ENCODE data around the gene POT1.

Gene POT1

DNA sequence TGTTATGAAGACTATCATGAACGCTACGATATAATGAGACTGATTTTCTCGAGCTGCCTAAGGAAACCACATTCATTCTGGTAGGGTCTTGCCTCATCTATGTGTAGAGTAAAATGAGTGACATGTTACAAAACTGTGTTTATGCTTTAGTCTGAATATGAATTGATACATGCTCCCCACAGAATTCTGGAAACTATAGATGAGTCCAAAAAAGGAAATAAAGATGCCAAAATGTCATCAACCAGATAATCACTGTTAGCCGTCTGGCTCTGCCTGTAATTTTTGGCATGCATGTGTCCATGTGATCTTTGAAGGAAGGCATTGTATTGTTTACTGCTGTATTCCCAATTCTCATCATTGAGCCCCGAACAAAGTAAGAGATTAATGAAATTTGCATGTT is 121.4 kb downstream of the POT1 start:
- DNase-seq (ENCODE audit: low read depth in 2 of 2) = no peak

DNA sequence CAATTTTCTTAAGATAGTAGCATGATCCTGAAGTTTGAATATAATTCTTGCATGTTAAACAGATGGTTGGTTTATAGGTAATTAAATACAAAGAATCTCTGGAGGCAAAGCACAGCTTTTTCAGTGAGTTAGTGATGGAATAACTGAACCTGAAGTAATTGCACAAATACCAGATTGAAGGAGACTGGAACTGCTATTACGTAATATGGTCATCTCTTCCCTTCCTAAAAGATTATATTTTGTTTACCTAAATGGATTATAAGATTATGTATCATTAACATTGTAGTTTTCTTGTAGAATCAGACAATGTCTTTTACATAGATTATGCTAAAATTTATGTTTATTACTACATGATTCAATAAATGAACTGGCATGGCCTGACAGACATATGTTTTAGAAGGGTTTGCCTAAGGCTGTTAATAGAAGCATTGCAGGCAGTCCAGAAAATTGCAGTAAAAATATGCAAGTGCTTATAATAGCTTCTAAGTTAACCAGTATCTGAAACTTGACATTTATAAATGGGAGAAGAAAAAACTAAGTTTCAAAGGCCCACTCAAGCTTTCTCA is 128.2 kb downstream of the POT1 start:
- no peak for DNase-seq (ENCODE audit: low read depth in 2 of 2)

DNA sequence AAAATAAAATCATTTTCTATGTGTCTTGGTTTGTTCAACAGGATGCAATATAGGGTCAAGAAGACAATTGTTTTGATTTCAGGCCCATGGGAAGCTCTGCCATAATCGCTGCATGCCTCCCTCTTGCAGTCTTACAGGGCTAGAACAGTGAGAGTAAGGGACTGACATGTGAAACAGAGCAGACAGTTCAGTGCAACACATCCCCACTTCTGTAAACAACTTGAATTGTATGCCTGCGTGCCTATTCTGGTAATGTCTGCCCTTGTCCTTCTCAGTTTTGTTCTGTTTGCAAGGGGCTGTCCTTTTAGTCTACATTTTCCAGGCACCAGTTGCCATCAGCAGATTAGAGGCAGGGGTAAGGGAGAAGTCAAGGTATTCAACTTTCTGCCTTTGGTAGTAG is 129.2 kb downstream of the POT1 start:
- no peak for DNase-seq (ENCODE audit: low read depth in 2 of 2)

DNA sequence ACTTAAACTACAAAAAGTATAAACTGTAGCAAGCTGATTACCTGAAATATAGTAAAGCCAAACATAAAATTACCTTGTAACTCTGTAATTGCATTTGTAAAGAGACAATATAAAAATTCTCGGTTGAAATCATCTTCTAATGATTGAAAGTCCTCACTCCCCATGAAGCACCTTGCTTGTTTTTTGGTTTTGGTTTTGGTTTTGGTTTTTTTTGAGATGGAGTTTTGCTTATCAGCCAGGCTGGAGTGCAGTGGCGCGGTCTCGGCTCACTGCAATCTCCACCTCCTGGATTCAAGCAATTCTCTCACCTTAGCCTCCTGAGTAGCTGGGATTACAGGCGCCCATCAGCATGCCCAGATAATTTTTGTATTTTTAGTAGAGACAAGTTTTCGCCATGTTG is 130.2 kb downstream of the POT1 start:
- no peak for DNase-seq (ENCODE audit: low read depth in 2 of 2)

DNA sequence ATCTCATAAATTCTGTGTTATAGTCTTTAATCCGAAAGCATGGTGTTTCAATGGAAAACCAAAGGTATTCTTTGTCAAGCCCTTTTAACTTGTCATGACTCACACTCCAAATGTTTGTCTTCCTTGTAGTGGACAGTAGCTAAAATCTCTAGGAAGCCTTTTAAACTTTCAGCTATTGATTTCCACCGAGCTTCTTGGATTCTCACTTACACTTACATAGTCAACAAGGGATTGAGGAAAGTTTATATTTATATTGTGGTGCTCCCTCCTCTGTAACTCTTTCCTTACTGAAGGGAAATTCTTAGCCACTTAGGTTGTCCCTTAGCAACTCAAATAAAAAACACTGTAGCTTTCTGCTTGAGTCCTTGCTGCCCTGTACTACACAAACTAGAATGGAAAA is 132.9 kb downstream of the POT1 start:
- no peak for DNase-seq (ENCODE audit: low read depth in 2 of 2)

DNA sequence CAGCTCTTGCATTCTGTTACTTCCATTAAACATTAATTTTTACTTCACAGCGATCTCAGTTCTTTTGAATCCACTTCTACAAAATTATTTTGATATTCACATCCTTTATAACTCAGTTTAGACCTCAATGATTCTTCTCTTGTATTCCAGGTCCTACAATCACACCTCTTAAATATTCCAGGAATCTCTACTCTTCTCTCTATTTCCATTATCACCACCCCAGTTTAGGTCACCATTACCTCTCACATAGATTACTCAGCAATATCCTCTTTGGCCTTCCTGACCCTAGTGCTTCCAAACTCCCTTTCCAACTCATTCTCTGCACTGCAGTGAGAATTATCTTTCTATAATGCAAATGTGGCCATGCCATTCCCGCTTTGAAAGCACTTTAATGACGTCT is 136.9 kb downstream of the POT1 start:
- no peak for DNase-seq (ENCODE audit: low read depth in 2 of 2)

DNA sequence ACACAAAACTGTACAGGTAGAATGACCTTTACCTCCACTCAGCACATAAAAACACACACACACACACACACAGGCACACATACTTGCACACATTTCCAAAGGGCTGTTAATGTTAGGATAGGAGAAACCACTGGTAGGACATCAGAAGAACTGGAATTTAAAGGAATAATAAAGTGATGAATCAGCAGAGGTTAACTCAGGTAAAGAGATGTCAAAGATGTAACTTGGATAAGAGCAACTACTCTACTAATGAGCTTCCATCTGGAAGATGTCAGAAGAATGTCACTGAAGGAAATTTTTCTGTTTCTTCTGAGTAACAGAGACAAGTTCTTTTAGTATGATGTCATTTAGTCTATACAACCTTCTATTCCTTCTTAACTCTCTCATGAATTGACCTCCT is 137.6 kb downstream of the POT1 start:
- DNase-seq (ENCODE audit: low read depth in 2 of 2) = no peak

DNA sequence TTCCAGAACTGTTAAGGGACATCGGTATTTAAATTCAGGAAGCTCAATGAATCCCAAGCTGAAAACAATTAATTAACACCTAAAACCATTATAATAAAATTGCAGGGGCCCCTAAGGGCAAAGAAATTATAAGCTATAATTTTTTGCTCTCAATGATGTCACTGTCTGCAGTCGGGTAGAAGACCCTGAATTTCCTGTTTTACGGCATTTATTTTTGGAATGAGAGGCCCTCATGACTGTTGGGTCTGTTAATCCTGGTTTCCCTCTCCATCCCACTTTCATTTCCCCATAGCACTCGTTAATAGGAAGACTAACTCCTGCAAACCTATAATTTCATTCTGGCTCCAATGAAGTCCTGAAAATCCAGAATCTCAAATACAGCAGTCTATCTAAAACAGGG is 138.2 kb downstream of the POT1 start:
- no peak for DNase-seq (ENCODE audit: low read depth in 2 of 2)

DNA sequence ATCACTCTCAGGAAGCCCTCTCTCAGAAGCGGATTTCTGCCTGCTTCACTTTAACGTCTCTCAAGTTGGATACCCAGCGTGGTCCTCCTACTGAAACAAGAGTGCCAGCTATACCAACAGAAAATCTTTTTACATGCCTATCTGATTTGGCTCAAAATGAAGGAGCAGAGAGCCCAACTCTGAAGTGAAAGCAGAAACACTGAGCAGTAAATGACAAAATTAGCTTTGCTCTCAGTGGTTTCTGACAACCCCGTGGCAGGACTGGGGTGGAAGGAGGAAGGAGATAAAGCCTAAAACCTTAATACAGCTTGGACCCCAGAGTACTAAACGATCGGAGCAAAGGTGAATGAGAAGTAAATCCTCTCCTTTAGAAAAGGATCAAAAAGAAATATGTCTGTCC is 139.0 kb downstream of the POT1 start:
- DNase-seq (ENCODE audit: low read depth in 2 of 2) = no peak

DNA sequence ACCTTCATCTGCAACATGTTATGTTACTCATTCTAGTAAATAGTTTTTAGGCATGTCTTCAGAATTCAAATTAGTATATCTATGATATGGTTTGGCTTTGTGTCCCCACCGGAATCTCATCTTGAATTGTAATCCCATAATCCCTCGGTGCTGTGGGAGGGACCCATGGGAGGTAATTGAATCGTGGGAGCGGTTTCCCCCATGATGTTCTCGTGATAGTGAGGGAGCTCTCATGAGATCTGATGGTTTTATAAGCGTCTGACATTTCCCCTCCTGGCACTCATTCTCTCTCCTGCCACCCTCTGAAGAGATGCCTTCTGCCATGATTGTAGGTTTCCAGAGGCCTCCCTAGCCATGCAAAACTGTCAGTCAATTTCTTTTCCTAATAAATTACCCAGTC is 143.6 kb downstream of the POT1 start:
- DNase-seq (ENCODE audit: low read depth in 2 of 2) = no peak

DNA sequence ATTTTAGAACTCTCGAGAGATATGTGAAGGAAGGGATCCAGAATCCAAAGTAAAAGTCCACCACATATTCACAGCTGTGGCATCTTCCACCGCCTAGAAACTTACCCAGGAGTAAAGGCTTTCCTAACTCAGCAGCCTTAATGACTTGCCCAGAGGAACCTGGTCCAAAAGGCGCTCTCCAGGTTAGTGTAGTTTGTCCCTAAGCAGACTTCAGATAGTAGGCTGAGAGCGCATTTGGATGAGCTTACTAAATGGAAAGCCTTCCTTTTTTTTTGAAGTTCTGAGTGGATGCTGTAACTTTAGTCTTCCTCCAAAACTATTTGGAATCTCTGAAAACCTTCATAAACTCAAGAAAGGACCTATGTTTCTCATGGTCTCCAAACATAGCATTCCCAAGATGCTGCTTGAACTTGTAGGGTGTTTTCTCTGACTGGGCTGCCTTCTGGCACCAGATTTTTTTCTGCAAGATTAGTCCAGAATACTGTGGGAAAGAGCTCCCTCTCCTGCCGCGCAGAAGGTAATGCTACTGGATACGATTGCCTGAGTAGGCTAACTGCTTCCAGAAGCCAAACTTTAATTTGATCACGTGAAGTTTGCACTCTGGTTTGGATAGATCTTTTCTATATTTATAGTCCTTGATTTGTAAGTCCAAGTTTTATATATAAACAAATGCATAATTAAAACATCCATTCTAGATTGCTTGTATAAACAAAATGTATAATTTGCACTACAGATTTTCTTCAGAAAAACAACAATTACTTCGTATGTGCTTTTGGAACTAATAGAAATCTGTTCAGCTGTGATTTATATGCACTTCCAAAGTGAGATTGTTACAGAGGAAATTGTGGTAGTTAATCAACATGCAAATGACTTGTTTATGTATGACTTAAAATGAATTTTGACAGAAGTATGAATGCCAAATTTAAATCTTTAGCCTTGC is 144.5 kb downstream of the POT1 start:
- no peak for DNase-seq (ENCODE audit: low read depth in 2 of 2)

DNA sequence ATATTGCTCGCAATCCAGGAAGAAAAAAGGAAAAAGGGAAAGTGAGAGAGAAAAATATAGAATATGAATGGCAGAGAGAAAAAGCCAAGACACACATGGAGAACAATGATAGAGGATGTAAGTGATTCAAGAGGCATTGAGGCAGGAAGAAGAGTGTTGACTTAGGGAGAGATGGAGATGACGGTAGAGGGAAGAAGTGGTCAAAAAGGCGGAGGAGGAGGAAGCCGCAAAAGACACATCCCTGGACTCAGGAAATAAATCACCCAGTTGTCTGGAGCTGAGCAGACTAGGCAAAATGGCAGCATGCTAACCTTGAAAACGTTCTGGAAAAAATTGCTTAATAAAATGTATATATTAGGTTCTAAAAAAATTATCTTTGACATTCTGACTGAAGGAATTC is 146.4 kb downstream of the POT1 start:
- DNase-seq (ENCODE audit: low read depth in 2 of 2) = no peak

DNA sequence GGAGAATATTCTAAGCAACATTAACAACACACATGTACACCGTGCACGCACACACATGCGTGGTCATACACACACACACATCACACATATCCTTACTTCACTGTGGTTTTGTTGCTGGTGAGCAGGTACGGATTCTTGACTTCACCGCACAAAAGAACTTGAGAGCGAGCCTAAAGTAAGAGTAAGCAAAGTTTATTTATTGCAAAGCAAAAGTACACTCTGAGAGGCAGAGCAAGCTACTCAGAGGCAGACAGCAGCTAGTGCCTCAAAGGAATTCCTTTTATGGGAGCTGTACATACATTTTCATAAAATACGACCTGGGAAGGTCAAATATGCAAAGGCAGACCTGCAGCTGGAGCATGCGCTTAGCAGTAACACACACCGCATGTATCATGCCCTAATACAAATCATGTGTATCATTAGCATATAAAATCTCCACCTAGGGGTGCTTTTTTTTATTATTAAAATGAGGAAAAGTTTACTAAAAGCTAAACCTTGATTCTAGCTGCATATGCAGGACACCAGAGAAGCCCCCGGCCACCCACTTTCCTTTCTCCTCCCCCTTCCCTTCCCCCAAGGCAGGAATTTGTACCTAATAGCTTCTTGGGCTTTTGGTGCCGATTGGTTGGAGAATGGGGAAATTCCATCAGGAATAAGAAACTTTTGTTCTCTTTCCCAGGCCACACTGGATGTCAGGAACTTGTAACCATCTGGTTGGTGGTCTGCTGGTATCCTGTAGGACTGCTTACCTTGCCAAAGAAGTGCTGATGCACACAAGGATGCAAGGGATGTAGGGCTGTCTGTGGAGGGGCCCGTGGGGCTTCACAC is 147.5 kb downstream of the POT1 start:
- DNase-seq (ENCODE audit: low read depth in 2 of 2) = no peak

DNA sequence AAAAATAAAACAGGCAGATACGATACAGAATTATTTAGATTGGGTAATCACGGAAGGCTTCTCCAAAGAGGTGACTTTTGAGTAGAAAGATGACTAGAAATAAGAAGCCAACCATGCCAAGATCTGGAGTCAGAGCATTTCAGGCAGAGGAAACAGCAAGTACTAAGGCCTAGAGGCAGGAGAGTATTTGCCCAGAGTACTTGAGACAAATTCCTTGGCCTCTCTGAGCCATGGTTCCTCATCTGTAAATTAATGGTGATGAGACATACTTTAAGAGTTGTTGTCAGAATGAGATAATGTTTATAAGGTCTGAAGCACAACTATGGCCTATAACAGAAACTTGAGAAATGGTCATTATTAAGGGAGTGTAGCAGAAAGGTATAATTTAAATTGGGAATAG is 148.2 kb downstream of the POT1 start:
- DNase-seq (ENCODE audit: low read depth in 2 of 2) = no peak

DNA sequence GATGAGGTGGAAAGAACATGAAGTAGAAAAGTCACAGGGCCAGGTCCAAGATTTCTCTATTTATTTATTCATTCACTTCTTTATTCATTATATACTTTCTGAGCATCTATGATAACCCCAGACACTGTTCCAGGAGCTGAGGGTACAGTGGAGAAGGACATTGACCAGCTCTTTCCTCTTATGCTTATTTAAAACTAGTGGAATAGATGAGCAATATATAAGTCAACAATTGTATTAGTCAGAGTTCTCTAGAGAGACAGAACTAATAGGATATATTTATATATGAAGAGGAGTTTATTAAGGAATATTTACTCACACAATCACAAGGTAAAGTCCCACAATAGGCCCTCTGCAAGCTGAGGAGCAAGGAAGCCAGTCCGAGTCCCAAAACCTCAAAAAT is 149.0 kb downstream of the POT1 start:
- DNase-seq (ENCODE audit: low read depth in 2 of 2) = no peak

DNA sequence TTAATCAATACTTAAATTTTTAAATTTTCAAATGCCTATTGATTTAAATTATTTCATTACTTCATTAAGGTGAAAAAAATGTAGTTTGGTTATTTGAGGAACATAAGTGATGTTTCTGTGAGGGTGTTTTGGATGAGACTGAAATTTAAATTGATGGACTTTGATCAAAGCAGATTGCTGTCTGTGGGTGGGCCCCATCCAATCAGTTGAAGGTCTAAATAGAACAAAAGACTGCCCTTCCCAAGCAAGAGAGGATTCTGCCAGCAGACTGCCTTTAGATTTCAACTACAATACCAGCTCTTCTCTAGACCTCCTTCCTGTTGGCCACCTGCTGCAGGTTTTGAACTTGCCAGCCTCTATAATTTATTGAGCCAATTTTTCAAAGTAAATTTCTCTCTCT is 149.6 kb downstream of the POT1 start:
- no peak for DNase-seq (ENCODE audit: low read depth in 2 of 2)

DNA sequence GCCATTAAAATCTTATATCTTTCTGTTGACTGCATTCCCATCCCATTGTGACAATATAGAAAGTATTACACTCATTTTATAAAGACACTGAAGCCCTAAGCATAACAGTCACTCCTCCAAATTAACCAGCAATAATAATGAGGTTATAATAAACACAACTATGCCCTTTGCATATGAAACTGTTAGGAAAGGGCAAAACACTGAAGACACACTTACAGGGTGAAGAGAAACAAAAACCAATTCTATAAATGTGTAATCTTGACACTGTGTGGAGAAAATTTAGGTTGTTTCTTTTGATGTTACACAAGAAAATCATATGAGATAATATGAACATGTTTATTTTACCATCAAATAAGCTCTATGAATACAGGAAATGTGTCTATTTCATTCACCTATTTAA is 150.0 kb downstream of the POT1 start:
- DNase-seq (ENCODE audit: low read depth in 2 of 2) = no peak

DNA sequence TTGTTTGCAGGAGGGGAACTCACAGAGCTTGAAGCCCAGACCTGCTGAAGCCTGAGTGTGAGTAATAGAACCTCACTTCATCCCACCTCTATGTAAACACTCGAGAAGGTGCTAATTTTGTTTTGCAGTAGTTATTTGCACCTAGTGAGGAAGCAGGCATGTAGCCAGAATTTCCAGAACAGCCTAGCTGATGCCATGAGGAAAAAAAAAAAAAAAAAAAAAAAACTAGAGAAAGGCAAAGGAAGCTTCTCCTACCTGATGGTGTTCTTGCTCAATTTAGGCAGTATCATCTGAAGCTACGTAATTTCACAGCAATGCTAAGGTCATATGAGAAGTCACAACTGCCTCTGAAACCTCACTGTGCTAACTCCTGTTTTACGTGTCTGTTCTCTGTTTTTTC is 150.4 kb downstream of the POT1 start:
- DNase-seq (ENCODE audit: low read depth in 2 of 2) = no peak

DNA sequence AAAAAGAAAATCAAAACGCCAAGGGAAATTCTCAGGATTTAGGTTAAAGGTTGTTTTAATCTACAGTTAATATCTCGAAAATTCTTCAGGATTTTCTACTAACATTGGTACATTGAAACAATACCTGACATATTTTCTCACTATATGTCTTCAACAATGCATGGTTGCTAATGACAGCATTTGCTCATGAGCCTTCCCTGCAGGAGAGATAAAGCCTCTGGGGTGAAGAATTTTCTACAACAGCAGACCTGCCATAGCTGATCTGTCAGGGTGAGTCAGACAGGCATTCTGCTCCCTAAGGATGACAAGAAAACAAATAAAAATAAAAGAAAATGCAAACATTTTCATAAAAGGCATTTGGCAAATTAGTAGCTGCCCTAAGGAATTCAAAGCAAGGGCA is 152.4 kb downstream of the POT1 start:
- DNase-seq (ENCODE audit: low read depth in 2 of 2) = no peak

DNA sequence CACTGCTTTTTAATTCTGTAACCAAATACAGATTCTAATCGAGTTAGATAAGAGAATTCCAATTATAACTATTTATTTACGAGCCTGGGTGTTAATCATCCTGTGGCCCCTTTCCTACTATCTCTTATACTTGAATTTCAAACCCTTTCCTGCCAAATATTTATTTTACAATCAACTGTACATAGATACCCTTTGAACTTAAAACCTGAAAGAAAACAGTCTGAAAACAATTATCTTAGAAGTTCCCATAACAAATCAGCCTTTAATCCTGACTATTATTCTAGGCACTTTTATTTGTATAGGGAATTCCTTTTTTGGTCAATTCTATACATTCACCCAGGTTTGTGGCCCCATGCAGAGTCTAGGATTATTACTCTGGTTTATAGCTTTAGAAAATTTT is 153.5 kb downstream of the POT1 start:
- no peak for DNase-seq (ENCODE audit: low read depth in 2 of 2)

DNA sequence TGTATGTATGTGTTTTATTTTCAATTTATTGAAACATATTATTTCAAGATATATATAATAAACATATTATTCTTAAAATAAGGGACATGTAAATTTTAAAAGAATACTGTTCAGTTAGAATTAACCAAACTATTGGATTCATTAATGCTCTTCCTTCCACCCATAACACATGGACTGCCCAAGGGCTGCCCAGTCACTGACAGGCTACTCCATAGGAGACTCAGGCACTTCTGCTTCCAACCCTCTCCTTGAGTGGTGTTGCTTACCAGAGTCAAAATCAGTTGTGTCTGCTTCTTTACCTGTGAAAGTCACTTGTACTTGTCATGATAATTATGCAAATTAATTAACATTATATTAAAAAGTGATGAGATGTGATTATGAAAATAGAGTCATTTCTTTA is 154.2 kb downstream of the POT1 start:
- no peak for DNase-seq (ENCODE audit: low read depth in 2 of 2)

DNA sequence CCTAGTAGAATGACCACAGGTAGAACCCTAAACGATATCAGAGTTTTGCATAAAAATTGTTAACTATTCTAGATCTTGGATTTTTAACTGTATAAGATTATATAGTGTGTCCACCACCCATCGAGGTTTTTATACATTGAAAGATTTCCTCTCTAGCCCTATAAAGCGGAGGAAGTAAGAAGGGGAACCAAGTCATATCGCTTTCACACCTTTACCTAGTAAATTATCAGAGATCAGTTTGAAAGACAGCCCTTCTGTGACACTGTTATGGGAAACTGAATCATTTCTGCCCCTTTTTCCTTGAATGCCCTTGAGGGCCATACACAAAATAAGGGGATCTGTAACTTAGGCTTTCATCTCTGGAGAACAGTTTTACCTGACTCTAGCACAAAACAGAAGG is 155.7 kb downstream of the POT1 start:
- DNase-seq (ENCODE audit: low read depth in 2 of 2) = no peak

DNA sequence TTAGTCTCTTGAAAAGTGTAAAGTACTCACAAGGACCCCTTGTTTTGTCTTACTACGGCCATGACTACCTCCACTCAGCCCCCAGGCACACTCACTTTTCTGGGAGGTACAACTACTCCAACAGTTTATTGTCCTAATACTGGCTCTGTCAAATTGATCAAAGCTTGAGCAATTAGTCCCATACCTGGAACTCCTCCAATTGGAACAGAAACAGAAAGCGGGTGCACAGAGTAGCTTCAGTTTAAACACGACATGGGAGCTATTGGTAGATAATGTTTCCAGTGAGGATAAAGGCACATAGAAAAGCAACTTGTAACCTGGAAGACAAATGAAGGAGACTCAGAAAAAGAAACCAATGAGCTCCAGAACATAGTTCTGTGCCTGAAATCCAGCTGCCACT is 156.3 kb downstream of the POT1 start:
- DNase-seq (ENCODE audit: low read depth in 2 of 2) = no peak
